AG09309 (cell line): ENCODE results near the gene SCYGR1.

ENCODE experiments used
- DNase-seq: peaks from one replicate; pipeline ENCODE4 v3.0.0-alpha.2; 2010; ENCODE audit warnings: low read depth
- H3K4me3 ChIP-seq: 2 replicates; pipeline ENCODE4 v1.5.1; 2011; ENCODE audit warnings: mild to moderate bottlenecking, low read depth, low read length, moderate library complexity; ENCODE audit not compliant: control insufficient read depth
- CTCF ChIP-seq: IDR thresholded peaks from 2 replicates; pipeline ENCODE4 v1.5.1; 2011; ENCODE audit warnings: mild to moderate bottlenecking, low read depth, low read length, inconsistent platforms; ENCODE audit not compliant: insufficient read depth, control insufficient read depth; ENCODE audit errors: missing control alignments

Gene SCYGR1

DNA sequence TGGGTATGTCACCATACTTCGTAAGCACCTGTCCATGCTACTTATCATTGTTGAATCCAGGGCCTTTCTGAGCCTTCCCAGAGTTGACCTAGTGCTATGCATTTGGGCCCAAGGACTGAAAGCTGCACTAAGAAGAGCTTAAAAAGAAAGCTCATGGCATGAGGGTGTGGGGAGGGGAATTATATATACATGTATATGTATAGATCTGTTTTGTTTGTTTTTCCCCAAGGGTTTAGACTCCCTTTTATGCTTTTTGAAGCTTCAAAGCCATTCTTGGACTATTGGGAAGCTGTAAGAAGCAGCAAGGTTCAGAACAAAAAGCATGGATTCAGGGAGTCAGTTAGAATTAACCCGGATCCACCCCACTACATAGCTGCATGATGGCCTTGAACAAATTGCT is 39.4 kb downstream of the SCYGR1 start:
- DNase-seq = no peak
- no peak overlapping the region for H3K4me3 ChIP-seq

GRCh38 chr2:227347117-227347516 is 40.6 kb downstream of the SCYGR1 start:
- no peak overlapping the region for H3K4me3 ChIP-seq
- no peak for DNase-seq
- TF ChIP-seq CTCF = no peak

More for the DNA sequence above, 39.4 kb downstream of the SCYGR1 start:
- no peak for TF ChIP-seq CTCF

- no peak for TF ChIP-seq CTCF
- no peak for DNase-seq
Measured at GRCh38 chr2:227344231-227344630, 43.5 kb downstream of the SCYGR1 start.

GRCh38 chr2:227341553-227341952 is 46.2 kb downstream of the SCYGR1 start:
- DNase-seq = no peak
- H3K4me3 ChIP-seq = no peak overlapping the region
- TF ChIP-seq CTCF = no peak

More at GRCh38 chr2:227344231-227344630, 43.5 kb downstream of the SCYGR1 start:
- H3K4me3 ChIP-seq = no peak overlapping the region

- DNase-seq = no peak
- TF ChIP-seq CTCF = no peak
- no peak overlapping the region for H3K4me3 ChIP-seq
Measured at GRCh38 chr2:227340106-227340505, 47.6 kb downstream of the SCYGR1 start.

DNA sequence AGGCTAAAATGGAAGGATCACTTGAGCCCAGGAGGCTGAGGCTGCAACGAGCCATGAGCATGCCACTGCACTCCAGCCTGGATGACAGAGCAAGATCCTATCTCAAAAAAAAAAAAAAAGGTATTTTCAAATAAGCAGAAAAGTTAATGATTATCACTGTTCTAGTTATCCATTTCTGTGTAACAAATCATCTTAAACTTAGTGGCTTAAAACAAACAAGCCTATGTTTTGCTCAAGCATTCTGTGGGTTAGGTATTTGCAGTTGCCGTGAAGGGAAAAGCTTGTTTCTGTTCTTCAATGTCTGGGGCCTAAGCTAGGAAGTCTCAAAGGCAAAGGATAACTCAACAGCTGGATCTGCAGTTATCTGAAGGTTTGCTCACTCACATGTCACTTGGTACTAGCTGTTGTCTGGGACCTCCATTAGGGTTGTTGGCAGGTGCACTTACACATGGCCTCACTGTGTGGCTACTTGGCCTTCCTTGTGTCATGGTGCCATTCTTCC is 48.6 kb downstream of the SCYGR1 start:
- no peak for TF ChIP-seq CTCF
- no peak for DNase-seq
- H3K4me3 ChIP-seq = no peak overlapping the region
